GM12878 (cell line): ENCODE results near the gene SGSM2. TPM values are rescaled to one million over a fixed set of nuclear protein-coding genes. Genes with fewer than 3 reads are reported as not detected.

Experiments used
- CBX5 ChIP-seq: sonication (generic); IDR thresholded peaks from 2 replicates; pipeline ENCODE4 v1.6.1; 2016; ENCODE audit warnings: low read depth, moderate library complexity, mild to moderate bottlenecking, inconsistent platforms
- ESRRA ChIP-seq: IDR thresholded peaks from 2 replicates; pipeline ENCODE4 v1.6.1; 2012; ENCODE audit warnings: mild to moderate bottlenecking, low read length, improper control_type of control experiment
- HDGF ChIP-seq: fragments of 450-650 bp; IDR thresholded peaks from 2 replicates; pipeline ENCODE4 v1.6.1; 2016; ENCODE audit warnings: antibody characterized with exemption
- IRF4 ChIP-seq: IDR thresholded peaks from 2 replicates; pipeline ENCODE4 v1.6.1; 2011; ENCODE audit warnings: low read depth, low read length
- JUND ChIP-seq: IDR thresholded peaks from 2 replicates; pipeline ENCODE4 v1.6.1; 2012; ENCODE audit warnings: low read depth, mild to moderate bottlenecking, low read length, improper control_type of control experiment, moderate library complexity
- NR2C2 ChIP-seq: IDR thresholded peaks from 2 replicates; pipeline ENCODE4 v1.6.1; 2011; ENCODE audit warnings: borderline replicate concordance, low read depth; ENCODE audit not compliant: control insufficient read depth, insufficient read length
- RAD51 ChIP-seq: fragments of 450-650 bp; IDR thresholded peaks from 2 replicates; pipeline ENCODE4 v1.6.1; 2016; ENCODE audit warnings: moderate library complexity, mild to moderate bottlenecking, inconsistent platforms
- SIN3A ChIP-seq: IDR thresholded peaks from 2 replicates; pipeline ENCODE4 v1.6.1; 2012; ENCODE audit warnings: low read depth, low read length, improper control_type of control experiment
- SIX5 ChIP-seq: IDR thresholded peaks from 2 replicates; pipeline ENCODE4 v1.6.1; 2011; ENCODE audit warnings: mild to moderate bottlenecking, low read depth, low read length, moderate library complexity; ENCODE audit not compliant: severe bottlenecking
- SPI1 ChIP-seq: IDR thresholded peaks from 2 replicates; pipeline ENCODE4 v1.6.1; 2011; ENCODE audit warnings: low read depth, mild to moderate bottlenecking, low read length, moderate library complexity, borderline replicate concordance; ENCODE audit not compliant: insufficient read depth
- SREBF1 ChIP-seq: IDR thresholded peaks from 2 replicates; pipeline ENCODE4 v1.6.1; 2012; ENCODE audit warnings: mild to moderate bottlenecking, low read length
- SUPT20H ChIP-seq: IDR thresholded peaks from 2 replicates; pipeline ENCODE4 v1.6.1; 2011; ENCODE audit warnings: low read depth, mild to moderate bottlenecking, low read length, moderate library complexity, borderline replicate concordance; ENCODE audit not compliant: control insufficient read depth
- ZNF24 ChIP-seq: fragments of 450-650 bp; IDR thresholded peaks from 2 replicates; pipeline ENCODE4 v1.6.1; 2017; ENCODE audit warnings: antibody characterized with exemption, mild to moderate bottlenecking
- ZZZ3 ChIP-seq: IDR thresholded peaks from 2 replicates; pipeline ENCODE4 v1.6.1; 2011; ENCODE audit warnings: low read depth; ENCODE audit not compliant: control insufficient read depth, insufficient read length
- polyA plus RNA-seq, 11 experiments: library from polyadenylated mRNA; depleted of rRNA in 4 of 11; unstranded in 6 of 11; stranded (reverse) in 5 of 11; fragments of >200 nt; fragmentation: Nextera tagmentation in 4 of 11; fragmentation: Illumina TruSeq in 1 of 11; extraction: Ambion mirVana in 4 of 11; extraction: Trizol in 1 of 11; gene quantifications; 1 replicate in 1 of 11; 2 replicates in 10 of 11; pipeline versions ENCODE4 v1.2.1 to v1.2.3, GENCODE V29; 2011 to 2016; ENCODE audit warnings: inconsistent platforms in 2 of 11, missing spikeins in 2 of 11, low read depth in 1 of 11
- total RNA-seq, 4 experiments: library from RNA; depleted of rRNA in 3 of 4; stranded (reverse); fragments of >200 nt in 3 of 4; fragmentation: Illumina TruSeq in 1 of 4; extraction: Trizol in 1 of 4; gene quantifications; 2 replicates each; pipeline versions ENCODE4 v1.2.1 to v1.2.3, GENCODE V29; 2013 to 2021
- TF ChIP-seq, protein P1 (sequence below): fragments of 450-650 bp; IDR thresholded peaks from 2 replicates; pipeline ENCODE4 v1.6.1; 2017; ENCODE audit warnings: mild to moderate bottlenecking
- TF ChIP-seq, protein P2 (sequence below): fragments of 450-650 bp; formaldehyde crosslinking; IDR thresholded peaks from 2 replicates; pipeline ENCODE4 v1.4.0; 2022; ENCODE audit warnings: mild to moderate bottlenecking, moderate library complexity
- TF ChIP-seq, protein P3 (sequence below): fragments of 450-650 bp; conservative IDR thresholded peaks from 2 replicates; pipeline ENCODE4 v1.6.1; 2017; ENCODE audit warnings: mild to moderate bottlenecking, moderate library complexity
- TF ChIP-seq, protein P4 (sequence below): IDR thresholded peaks from 2 replicates; pipeline ENCODE4 v1.6.1; 2011; ENCODE audit warnings: low read depth, low read length, improper control_type of control experiment, borderline replicate concordance
- TF ChIP-seq, protein P5 (sequence below): fragments of 450-650 bp; IDR thresholded peaks from 2 replicates; pipeline ENCODE4 v1.6.1; 2016; ENCODE audit warnings: mild to moderate bottlenecking

The SGSM2 gene
- total and polyA plus RNA-seq, 10 of the 15 experiments (the other 5 are each of a cell fraction or from before 2014, with no cell fraction given), result 0.50 to 50.9 (median 18.5) TPM

- TF ChIP-seq, protein P1, sequence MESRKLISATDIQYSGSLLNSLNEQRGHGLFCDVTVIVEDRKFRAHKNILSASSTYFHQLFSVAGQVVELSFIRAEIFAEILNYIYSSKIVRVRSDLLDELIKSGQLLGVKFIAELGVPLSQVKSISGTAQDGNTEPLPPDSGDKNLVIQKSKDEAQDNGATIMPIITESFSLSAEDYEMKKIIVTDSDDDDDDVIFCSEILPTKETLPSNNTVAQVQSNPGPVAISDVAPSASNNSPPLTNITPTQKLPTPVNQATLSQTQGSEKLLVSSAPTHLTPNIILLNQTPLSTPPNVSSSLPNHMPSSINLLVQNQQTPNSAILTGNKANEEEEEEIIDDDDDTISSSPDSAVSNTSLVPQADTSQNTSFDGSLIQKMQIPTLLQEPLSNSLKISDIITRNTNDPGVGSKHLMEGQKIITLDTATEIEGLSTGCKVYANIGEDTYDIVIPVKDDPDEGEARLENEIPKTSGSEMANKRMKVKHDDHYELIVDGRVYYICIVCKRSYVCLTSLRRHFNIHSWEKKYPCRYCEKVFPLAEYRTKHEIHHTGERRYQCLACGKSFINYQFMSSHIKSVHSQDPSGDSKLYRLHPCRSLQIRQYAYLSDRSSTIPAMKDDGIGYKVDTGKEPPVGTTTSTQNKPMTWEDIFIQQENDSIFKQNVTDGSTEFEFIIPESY, result no peak
- peak; percentile 89 for TF ChIP-seq SIN3A
- TF ChIP-seq SPI1, result peak; percentile 88
- no peak for TF ChIP-seq NR2C2
- TF ChIP-seq JUND, result no peak; the same call in 1 of the 2 replicates
- TF ChIP-seq IRF4, result no peak
- TF ChIP-seq CBX5, result 0 out of 2 replicates have a peak, but pooled peaks have one; percentile 12
- peak; percentile 3 for TF ChIP-seq SIX5
- TF ChIP-seq, protein P2, sequence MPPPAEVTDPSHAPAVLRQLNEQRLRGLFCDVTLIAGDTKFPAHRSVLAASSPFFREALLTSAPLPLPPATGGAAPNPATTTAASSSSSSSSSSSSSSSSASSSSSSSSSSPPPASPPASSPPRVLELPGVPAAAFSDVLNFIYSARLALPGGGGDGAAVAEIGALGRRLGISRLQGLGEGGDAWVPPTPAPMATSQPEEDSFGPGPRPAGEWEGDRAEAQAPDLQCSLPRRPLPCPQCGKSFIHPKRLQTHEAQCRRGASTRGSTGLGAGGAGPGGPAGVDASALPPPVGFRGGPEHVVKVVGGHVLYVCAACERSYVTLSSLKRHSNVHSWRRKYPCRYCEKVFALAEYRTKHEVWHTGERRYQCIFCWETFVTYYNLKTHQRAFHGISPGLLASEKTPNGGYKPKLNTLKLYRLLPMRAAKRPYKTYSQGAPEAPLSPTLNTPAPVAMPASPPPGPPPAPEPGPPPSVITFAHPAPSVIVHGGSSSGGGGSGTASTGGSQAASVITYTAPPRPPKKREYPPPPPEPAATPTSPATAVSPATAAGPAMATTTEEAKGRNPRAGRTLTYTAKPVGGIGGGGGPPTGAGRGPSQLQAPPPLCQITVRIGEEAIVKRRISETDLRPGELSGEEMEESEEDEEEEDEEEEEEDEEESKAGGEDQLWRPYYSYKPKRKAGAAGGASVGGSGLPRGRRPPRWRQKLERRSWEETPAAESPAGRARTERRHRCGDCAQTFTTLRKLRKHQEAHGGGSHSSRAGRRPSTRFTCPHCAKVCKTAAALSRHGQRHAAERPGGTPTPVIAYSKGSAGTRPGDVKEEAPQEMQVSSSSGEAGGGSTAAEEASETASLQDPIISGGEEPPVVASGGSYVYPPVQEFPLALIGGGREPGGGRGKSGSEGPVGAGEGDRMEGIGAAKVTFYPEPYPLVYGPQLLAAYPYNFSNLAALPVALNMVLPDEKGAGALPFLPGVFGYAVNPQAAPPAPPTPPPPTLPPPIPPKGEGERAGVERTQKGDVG (CRISPR knock-in tag), result no peak
- TF ChIP-seq, protein P3, sequence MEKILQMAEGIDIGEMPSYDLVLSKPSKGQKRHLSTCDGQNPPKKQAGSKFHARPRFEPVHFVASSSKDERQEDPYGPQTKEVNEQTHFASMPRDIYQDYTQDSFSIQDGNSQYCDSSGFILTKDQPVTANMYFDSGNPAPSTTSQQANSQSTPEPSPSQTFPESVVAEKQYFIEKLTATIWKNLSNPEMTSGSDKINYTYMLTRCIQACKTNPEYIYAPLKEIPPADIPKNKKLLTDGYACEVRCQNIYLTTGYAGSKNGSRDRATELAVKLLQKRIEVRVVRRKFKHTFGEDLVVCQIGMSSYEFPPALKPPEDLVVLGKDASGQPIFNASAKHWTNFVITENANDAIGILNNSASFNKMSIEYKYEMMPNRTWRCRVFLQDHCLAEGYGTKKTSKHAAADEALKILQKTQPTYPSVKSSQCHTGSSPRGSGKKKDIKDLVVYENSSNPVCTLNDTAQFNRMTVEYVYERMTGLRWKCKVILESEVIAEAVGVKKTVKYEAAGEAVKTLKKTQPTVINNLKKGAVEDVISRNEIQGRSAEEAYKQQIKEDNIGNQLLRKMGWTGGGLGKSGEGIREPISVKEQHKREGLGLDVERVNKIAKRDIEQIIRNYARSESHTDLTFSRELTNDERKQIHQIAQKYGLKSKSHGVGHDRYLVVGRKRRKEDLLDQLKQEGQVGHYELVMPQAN, result no peak
- TF ChIP-seq SUPT20H, result no peak
- TF ChIP-seq SREBF1, result no peak
- TF ChIP-seq RAD51, result no peak
- TF ChIP-seq ZZZ3, result no peak
- TF ChIP-seq, protein P4, sequence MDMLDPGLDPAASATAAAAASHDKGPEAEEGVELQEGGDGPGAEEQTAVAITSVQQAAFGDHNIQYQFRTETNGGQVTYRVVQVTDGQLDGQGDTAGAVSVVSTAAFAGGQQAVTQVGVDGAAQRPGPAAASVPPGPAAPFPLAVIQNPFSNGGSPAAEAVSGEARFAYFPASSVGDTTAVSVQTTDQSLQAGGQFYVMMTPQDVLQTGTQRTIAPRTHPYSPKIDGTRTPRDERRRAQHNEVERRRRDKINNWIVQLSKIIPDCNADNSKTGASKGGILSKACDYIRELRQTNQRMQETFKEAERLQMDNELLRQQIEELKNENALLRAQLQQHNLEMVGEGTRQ, result peak; percentile 36
- TF ChIP-seq, protein P5, sequence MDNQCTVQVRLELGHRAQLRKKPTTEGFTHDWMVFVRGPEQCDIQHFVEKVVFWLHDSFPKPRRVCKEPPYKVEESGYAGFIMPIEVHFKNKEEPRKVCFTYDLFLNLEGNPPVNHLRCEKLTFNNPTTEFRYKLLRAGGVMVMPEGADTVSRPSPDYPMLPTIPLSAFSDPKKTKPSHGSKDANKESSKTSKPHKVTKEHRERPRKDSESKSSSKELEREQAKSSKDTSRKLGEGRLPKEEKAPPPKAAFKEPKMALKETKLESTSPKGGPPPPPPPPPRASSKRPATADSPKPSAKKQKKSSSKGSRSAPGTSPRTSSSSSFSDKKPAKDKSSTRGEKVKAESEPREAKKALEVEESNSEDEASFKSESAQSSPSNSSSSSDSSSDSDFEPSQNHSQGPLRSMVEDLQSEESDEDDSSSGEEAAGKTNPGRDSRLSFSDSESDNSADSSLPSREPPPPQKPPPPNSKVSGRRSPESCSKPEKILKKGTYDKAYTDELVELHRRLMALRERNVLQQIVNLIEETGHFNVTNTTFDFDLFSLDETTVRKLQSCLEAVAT, result peak; percentile 65; the same call in 1 of the 2 replicates
- peak; percentile 72 for TF ChIP-seq ZNF24
- TF ChIP-seq ESRRA, result no peak
- TF ChIP-seq HDGF, result no peak
Measured at GRCh38 chr17:2400877-2401425, 63.6 kb downstream of the SGSM2 start, which contains the start of gene MNT (continued).
